GM23338 (cell line): ENCODE results near the gene ARPC2. TPM values are rescaled to one million over a fixed set of nuclear protein-coding genes. Genes with fewer than 3 reads are reported as not detected.

Source experiments
- ATAC-seq: fragments of 200-7000 bp; cut with Tn5 transposase; 3 replicates; pipeline ENCODE4 v1.9.1; 2020
- DNase-seq: peaks from one replicate; pipeline ENCODE4 v3.0.0-alpha.2; 2015; ENCODE audit warnings: low spot score
- H2AFZ ChIP-seq: fragments of 200-600 bp; sonication (generic); 2 replicates; pipeline ENCODE4 v1.8.0; 2016; ENCODE audit warnings: antibody characterized with exemption, mild to moderate bottlenecking, moderate library complexity
- H3F3A ChIP-seq: fragments of 200-600 bp; sonication (generic); replicated peaks from 2 replicates; pipeline ENCODE4 v1.8.0; 2017; ENCODE audit warnings: antibody characterized with exemption, mixed run types, low read depth
- H3K27ac ChIP-seq: fragments of 200-600 bp; sonication (generic); 2 replicates; pipeline ENCODE4 v1.6.1; 2016; ENCODE audit warnings: low read depth
- H3K27me3 ChIP-seq: fragments of 200-600 bp; sonication (generic); 2 replicates; pipeline ENCODE4 v1.8.0; 2016; ENCODE audit warnings: mild to moderate bottlenecking, mixed run types, moderate library complexity; ENCODE audit not compliant: insufficient read depth
- H3K36me3 ChIP-seq: fragments of 200-600 bp; sonication (generic); 2 replicates; pipeline ENCODE4 v1.8.0; 2016; ENCODE audit warnings: mild to moderate bottlenecking; ENCODE audit not compliant: insufficient read depth
- H3K4me1 ChIP-seq: fragments of 200-600 bp; sonication (generic); 2 replicates; pipeline ENCODE4 v1.8.0; 2016; ENCODE audit warnings: mild to moderate bottlenecking, moderate library complexity; ENCODE audit not compliant: insufficient read depth
- H3K4me2 ChIP-seq: fragments of 200-600 bp; sonication (generic); 2 replicates; pipeline ENCODE4 v1.7.1; 2017; ENCODE audit warnings: mixed run types
- H3K4me3 ChIP-seq: fragments of 200-600 bp; sonication (generic); 2 replicates; pipeline ENCODE4 v1.6.1; 2016; ENCODE audit warnings: mixed run types
- H3K79me2 ChIP-seq: fragments of 200-600 bp; sonication (generic); replicated peaks from 2 replicates; pipeline ENCODE4 v1.8.0; 2017; ENCODE audit warnings: mild to moderate bottlenecking; ENCODE audit not compliant: insufficient read depth
- H3K9me2 ChIP-seq: fragments of 200-600 bp; sonication (generic); 2 replicates; pipeline ENCODE4 v1.8.0; 2017; ENCODE audit not compliant: insufficient read depth
- H4K20me1 ChIP-seq: fragments of 200-600 bp; sonication (generic); replicated peaks from 2 replicates; pipeline ENCODE4 v1.8.0; 2017; ENCODE audit warnings: mild to moderate bottlenecking; ENCODE audit not compliant: insufficient read depth
- H3K27ac Mint-ChIP-seq: 2 replicates; pipeline ENCODE4 v1.8.0; 2020; ENCODE audit warnings: inconsistent platforms, mild to moderate bottlenecking, moderate library complexity, mixed read lengths
- H3K27me3 Mint-ChIP-seq: 3 replicates; pipeline ENCODE4 v1.8.0; 2022; ENCODE audit warnings: low read depth, mild to moderate bottlenecking, moderate library complexity, mixed read lengths, inconsistent platforms; ENCODE audit not compliant: insufficient read depth, poor library complexity
- H3K36me3 Mint-ChIP-seq: 3 replicates; pipeline ENCODE4 v1.8.0; 2021; ENCODE audit warnings: low read depth, mild to moderate bottlenecking, inconsistent platforms, moderate library complexity, mixed read lengths
- H3K4me1 Mint-ChIP-seq: 3 replicates; pipeline ENCODE4 v1.8.0; 2020; ENCODE audit warnings: mild to moderate bottlenecking, inconsistent platforms, mixed read lengths
- H3K4me3 Mint-ChIP-seq: 3 replicates; pipeline ENCODE4 v1.8.0; 2021; ENCODE audit warnings: moderate library complexity, mild to moderate bottlenecking, inconsistent platforms, mixed read lengths
- H3K9me3 Mint-ChIP-seq: 3 replicates; pipeline ENCODE4 v1.8.0; 2020; ENCODE audit warnings: moderate library complexity, mild to moderate bottlenecking, inconsistent platforms, mixed read lengths
- CREB1 ChIP-seq: fragments of 250-450 bp; sonication (Bioruptor Pico); IDR thresholded peaks from 2 replicates; pipeline ENCODE4 v1.5.0; 2020; ENCODE audit warnings: low read depth, mild to moderate bottlenecking, moderate library complexity
- EZH2phosphoT487 ChIP-seq: fragments of 200-600 bp; sonication (generic); IDR thresholded peaks from one replicate; pipeline ENCODE4 v1.8.1; 2018; ENCODE audit warnings: antibody characterized with exemption; ENCODE audit not compliant: unreplicated experiment
- JUNB ChIP-seq: IDR thresholded peaks from one replicate; pipeline ENCODE4 v1.6.1; 2016; ENCODE audit warnings: antibody characterized with exemption; ENCODE audit not compliant: unreplicated experiment
- NANOG ChIP-seq: IDR thresholded peaks from 2 replicates; pipeline ENCODE4 v1.6.1; 2016; ENCODE audit warnings: antibody characterized with exemption, borderline replicate concordance
- POLR2AphosphoS5 ChIP-seq: IDR thresholded peaks from 2 replicates; pipeline ENCODE4 v1.6.1; 2016; ENCODE audit warnings: antibody characterized with exemption, low read depth
- ZNF331 ChIP-seq: fragments of 250-450 bp; sonication (Bioruptor Pico); IDR thresholded peaks from 2 replicates; pipeline ENCODE4 v1.5.0; 2020; ENCODE audit warnings: low read depth, mild to moderate bottlenecking, moderate library complexity
- polyA plus RNA-seq: library from polyadenylated mRNA; unstranded; fragments of >200 nt; fragmentation: Nextera tagmentation; extraction: Ambion mirVana; gene quantifications from 2 replicates; pipeline ENCODE4 v1.2.1, GENCODE V29; 2016
- total RNA-seq: library from RNA; depleted of rRNA; stranded (reverse); fragments of >200 nt; shearing (Covaris generic); gene quantifications from 2 replicates; pipeline ENCODE4 v1.2.3, GENCODE V29; 2014
- TF ChIP-seq, protein P1 (sequence below), 2 experiments: fragments of 200-600 bp in 1 of 2; sonication (generic) in 1 of 2; conservative IDR thresholded peaks; 2 replicates each; pipeline versions ENCODE4 v1.5.1 to v1.6.1; 2016 to 2017; ENCODE audit warnings: antibody characterized with exemption in 2 of 2, low read depth in 2 of 2, mild to moderate bottlenecking in 2 of 2, moderate library complexity in 1 of 2
- TF ChIP-seq, protein P2 (sequence below): IDR thresholded peaks from 2 replicates; pipeline ENCODE4 v1.6.1; 2016; ENCODE audit warnings: antibody characterized with exemption
- TF ChIP-seq, protein P3 (sequence below): IDR thresholded peaks from one replicate; pipeline ENCODE4 v1.6.1; 2018; ENCODE audit warnings: antibody characterized with exemption; ENCODE audit not compliant: unreplicated experiment
- TF ChIP-seq, protein P4 (sequence below): fragments of 250-450 bp; sonication (Bioruptor Pico); IDR thresholded peaks from 2 replicates; pipeline ENCODE4 v1.5.0; 2020; ENCODE audit warnings: mild to moderate bottlenecking, moderate library complexity

The ARPC2 gene
- total and polyA plus RNA-seq, 2 experiments from 2014 or later: 217 to 271 TPM

DNA sequence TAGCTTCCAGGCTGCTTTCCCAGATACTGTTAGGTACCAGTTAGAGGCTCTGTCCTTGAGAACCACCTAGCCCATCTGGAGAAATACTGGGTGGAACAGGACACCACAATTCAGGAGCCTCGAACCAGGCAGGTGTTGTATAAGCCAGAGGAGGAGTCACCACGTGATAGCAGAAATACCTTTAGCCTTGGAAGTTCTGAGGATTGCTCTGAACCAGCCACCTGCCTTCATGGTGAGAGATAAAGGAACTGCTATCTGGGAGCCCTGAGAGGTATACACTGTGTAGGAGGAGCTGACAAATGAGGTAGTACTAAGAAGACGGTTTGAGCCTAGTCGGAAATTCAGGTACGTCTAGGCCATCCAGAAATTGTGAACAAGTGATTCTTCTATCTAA lies 36.2 kb downstream of the ARPC2 start (continued):
- TF ChIP-seq, protein P1, sequence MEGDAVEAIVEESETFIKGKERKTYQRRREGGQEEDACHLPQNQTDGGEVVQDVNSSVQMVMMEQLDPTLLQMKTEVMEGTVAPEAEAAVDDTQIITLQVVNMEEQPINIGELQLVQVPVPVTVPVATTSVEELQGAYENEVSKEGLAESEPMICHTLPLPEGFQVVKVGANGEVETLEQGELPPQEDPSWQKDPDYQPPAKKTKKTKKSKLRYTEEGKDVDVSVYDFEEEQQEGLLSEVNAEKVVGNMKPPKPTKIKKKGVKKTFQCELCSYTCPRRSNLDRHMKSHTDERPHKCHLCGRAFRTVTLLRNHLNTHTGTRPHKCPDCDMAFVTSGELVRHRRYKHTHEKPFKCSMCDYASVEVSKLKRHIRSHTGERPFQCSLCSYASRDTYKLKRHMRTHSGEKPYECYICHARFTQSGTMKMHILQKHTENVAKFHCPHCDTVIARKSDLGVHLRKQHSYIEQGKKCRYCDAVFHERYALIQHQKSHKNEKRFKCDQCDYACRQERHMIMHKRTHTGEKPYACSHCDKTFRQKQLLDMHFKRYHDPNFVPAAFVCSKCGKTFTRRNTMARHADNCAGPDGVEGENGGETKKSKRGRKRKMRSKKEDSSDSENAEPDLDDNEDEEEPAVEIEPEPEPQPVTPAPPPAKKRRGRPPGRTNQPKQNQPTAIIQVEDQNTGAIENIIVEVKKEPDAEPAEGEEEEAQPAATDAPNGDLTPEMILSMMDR (conservative IDR thresholded peaks at IDR 0.05; ENCODE audit: low read depth in 2 of 2): no peak
- TF ChIP-seq NANOG: no peak

DNA sequence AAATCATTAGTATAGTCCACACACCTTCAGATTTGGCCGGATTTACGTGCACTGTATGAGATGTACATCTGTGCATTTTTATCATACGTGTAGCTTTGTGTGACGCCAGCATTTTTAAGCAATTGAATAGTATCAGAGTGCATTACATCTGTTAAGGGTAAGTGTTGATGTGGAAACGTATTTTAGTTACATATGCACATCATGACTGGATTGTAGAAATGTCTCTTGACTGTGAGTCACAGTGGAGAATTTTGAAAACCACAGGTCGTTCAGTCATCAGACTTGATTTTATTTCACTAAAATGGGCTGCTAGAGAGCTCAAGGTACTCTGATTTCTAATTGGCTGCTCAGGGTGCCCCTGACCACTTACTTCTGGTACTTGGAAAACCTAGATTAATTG lies 38.5 kb downstream of the ARPC2 start:
- Histone ChIP-seq H3K27ac (no peak overlapping the region), H3K4me2 (no peak overlapping the region), H3K27me3 (no peaks in the 10 kb centered on the region), H3K36me3 (peaks cover 48% of the 10 kb centered on the region), H3K4me3 (no peak overlapping the region), H4K20me1 (peaks cover 13% of the 10 kb centered on the region; the same call in 1 of the 2 replicates), H3K79me2 (no peaks in the 10 kb centered on the region), H3K9me2 (no peaks in the 10 kb centered on the region), H3F3A (peaks cover 14% of the 10 kb centered on the region), H2AFZ (no peak overlapping the region), H3K4me1 (peaks cover 12% of the 10 kb centered on the region)
- no peak overlapping the region for H3K4me3 Mint-ChIP-seq
- ATAC-seq (no peak), DNase-seq (no peak)
- H3K36me3 Mint-ChIP-seq: peaks cover 55% of the 10 kb centered on the region
- TF ChIP-seq, protein P2, sequence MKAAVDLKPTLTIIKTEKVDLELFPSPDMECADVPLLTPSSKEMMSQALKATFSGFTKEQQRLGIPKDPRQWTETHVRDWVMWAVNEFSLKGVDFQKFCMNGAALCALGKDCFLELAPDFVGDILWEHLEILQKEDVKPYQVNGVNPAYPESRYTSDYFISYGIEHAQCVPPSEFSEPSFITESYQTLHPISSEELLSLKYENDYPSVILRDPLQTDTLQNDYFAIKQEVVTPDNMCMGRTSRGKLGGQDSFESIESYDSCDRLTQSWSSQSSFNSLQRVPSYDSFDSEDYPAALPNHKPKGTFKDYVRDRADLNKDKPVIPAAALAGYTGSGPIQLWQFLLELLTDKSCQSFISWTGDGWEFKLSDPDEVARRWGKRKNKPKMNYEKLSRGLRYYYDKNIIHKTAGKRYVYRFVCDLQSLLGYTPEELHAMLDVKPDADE: no peak
- TF ChIP-seq, protein P3, sequence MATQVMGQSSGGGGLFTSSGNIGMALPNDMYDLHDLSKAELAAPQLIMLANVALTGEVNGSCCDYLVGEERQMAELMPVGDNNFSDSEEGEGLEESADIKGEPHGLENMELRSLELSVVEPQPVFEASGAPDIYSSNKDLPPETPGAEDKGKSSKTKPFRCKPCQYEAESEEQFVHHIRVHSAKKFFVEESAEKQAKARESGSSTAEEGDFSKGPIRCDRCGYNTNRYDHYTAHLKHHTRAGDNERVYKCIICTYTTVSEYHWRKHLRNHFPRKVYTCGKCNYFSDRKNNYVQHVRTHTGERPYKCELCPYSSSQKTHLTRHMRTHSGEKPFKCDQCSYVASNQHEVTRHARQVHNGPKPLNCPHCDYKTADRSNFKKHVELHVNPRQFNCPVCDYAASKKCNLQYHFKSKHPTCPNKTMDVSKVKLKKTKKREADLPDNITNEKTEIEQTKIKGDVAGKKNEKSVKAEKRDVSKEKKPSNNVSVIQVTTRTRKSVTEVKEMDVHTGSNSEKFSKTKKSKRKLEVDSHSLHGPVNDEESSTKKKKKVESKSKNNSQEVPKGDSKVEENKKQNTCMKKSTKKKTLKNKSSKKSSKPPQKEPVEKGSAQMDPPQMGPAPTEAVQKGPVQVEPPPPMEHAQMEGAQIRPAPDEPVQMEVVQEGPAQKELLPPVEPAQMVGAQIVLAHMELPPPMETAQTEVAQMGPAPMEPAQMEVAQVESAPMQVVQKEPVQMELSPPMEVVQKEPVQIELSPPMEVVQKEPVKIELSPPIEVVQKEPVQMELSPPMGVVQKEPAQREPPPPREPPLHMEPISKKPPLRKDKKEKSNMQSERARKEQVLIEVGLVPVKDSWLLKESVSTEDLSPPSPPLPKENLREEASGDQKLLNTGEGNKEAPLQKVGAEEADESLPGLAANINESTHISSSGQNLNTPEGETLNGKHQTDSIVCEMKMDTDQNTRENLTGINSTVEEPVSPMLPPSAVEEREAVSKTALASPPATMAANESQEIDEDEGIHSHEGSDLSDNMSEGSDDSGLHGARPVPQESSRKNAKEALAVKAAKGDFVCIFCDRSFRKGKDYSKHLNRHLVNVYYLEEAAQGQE: no peak
- TF ChIP-seq POLR2AphosphoS5: no peak
- TF ChIP-seq EZH2phosphoT487: no peak
- TF ChIP-seq CREB1 (CRISPR knock-in tag): no peak
- TF ChIP-seq, protein P4, sequence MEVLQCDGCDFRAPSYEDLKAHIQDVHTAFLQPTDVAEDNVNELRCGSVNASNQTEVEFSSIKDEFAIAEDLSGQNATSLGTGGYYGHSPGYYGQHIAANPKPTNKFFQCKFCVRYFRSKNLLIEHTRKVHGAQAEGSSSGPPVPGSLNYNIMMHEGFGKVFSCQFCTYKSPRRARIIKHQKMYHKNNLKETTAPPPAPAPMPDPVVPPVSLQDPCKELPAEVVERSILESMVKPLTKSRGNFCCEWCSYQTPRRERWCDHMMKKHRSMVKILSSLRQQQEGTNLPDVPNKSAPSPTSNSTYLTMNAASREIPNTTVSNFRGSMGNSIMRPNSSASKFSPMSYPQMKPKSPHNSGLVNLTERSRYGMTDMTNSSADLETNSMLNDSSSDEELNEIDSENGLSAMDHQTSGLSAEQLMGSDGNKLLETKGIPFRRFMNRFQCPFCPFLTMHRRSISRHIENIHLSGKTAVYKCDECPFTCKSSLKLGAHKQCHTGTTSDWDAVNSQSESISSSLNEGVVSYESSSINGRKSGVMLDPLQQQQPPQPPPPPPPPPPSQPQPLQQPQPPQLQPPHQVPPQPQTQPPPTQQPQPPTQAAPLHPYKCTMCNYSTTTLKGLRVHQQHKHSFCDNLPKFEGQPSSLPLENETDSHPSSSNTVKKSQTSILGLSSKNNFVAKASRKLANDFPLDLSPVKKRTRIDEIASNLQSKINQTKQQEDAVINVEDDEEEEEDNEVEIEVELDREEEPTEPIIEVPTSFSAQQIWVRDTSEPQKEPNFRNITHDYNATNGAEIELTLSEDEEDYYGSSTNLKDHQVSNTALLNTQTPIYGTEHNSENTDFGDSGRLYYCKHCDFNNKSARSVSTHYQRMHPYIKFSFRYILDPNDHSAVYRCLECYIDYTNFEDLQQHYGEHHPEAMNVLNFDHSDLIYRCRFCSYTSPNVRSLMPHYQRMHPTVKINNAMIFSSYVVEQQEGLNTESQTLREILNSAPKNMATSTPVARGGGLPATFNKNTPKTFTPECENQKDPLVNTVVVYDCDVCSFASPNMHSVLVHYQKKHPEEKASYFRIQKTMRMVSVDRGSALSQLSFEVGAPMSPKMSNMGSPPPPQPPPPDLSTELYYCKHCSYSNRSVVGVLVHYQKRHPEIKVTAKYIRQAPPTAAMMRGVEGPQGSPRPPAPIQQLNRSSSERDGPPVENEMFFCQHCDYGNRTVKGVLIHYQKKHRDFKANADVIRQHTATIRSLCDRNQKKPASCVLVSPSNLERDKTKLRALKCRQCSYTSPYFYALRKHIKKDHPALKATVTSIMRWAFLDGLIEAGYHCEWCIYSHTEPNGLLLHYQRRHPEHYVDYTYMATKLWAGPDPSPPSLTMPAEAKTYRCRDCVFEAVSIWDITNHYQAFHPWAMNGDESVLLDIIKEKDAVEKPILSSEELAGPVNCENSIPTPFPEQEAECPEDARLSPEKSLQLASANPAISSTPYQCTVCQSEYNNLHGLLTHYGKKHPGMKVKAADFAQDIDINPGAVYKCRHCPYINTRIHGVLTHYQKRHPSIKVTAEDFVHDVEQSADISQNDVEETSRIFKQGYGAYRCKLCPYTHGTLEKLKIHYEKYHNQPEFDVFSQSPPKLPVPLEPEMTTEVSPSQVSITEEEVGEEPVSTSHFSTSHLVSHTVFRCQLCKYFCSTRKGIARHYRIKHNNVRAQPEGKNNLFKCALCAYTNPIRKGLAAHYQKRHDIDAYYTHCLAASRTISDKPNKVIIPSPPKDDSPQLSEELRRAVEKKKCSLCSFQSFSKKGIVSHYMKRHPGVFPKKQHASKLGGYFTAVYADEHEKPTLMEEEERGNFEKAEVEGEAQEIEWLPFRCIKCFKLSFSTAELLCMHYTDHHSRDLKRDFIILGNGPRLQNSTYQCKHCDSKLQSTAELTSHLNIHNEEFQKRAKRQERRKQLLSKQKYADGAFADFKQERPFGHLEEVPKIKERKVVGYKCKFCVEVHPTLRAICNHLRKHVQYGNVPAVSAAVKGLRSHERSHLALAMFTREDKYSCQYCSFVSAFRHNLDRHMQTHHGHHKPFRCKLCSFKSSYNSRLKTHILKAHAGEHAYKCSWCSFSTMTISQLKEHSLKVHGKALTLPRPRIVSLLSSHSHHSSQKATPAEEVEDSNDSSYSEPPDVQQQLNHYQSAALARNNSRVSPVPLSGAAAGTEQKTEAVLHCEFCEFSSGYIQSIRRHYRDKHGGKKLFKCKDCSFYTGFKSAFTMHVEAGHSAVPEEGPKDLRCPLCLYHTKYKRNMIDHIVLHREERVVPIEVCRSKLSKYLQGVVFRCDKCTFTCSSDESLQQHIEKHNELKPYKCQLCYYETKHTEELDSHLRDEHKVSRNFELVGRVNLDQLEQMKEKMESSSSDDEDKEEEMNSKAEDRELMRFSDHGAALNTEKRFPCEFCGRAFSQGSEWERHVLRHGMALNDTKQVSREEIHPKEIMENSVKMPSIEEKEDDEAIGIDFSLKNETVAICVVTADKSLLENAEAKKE (CRISPR knock-in tag): no peak
- no peak for TF ChIP-seq ZNF331 (CRISPR knock-in tag)
- TF ChIP-seq, protein P1 (conservative IDR thresholded peaks at IDR 0.05; ENCODE audit: low read depth in 2 of 2): no peak
- no peak for TF ChIP-seq JUNB
- H3K4me1 Mint-ChIP-seq: peaks cover 19% of the 10 kb centered on the region
- no peaks in the 10 kb centered on the region for H3K9me3 Mint-ChIP-seq
- no peak overlapping the region for H3K27ac Mint-ChIP-seq
- H3K27me3 Mint-ChIP-seq: peaks cover 17% of the 10 kb centered on the region
